ENCODE data around the gene TOMM34.

- TF ChIP-seq CTCF (IDR thresholded peaks at IDR 0.05) (no peak), POLR2A (IDR thresholded peaks at IDR 0.05) (no peak)
These were observed 63.1 kb downstream of the TOMM34 start for GRCh38 chr20:44897133-44897532.
